SK-N-SH (cell line): ENCODE measurements around the gene PLA2G4C. TPM values are rescaled to one million over a fixed set of nuclear protein-coding genes. Genes with fewer than 3 reads are reported as not detected.

Experiments
- CTCF ChIA-PET: fragments of 300-600, 350-600 bp; formaldehyde crosslinking; extraction: SDS; loops from one replicate; lab custom pipeline; 2021; lab: Yijun Ruan, JAX
- POLR2A ChIA-PET: fragments of 350-600 bp; sonication (Branson Sonifier 250); formaldehyde crosslinking; extraction: SDS; loops from one replicate; lab custom pipeline; 2020; ENCODE audit warnings: antibody characterized with exemption, inconsistent platforms; lab: Yijun Ruan, JAX
- DNase-seq: peaks from one replicate; pipeline ENCODE4 v3.0.0; 2012
- H2AFZ ChIP-seq: fragments of 200-600 bp; sonication (generic); 2 replicates; pipeline ENCODE4 v1.8.1; 2016; ENCODE audit warnings: antibody characterized with exemption, mild to moderate bottlenecking, low read depth
- H3F3A ChIP-seq: fragments of 200-600 bp; sonication (generic); replicated peaks from 2 replicates; pipeline ENCODE3; 2016; ENCODE audit warnings: antibody characterized with exemption, mild to moderate bottlenecking; ENCODE audit not compliant: insufficient read depth
- H3K27ac ChIP-seq, 2 experiments: fragments of 200-500 bp in 1 of 2; fragments of 200-600 bp in 1 of 2; sonication (Bioruptor generic) in 1 of 2; sonication (generic), shearing (Covaris generic) in 1 of 2; 2 replicates each; pipeline versions ENCODE4 v1.5.1 to v1.6.1; 2014 to 2016; ENCODE audit warnings: low read depth in 2 of 2, inconsistent platforms in 1 of 2, low read length in 1 of 2, mild to moderate bottlenecking in 1 of 2, mixed read lengths in 1 of 2
- H3K27me3 ChIP-seq: fragments of 200-600 bp; sonication (generic), shearing (Covaris generic); 2 replicates; pipeline ENCODE4 v1.6.1; 2016; ENCODE audit warnings: mixed run types; ENCODE audit not compliant: insufficient read depth
- H3K36me3 ChIP-seq, 2 experiments: fragments of 200-500 bp in 1 of 2; fragments of 200-600 bp in 1 of 2; sonication (Bioruptor generic) in 1 of 2; sonication (generic) in 1 of 2; replicated peaks in 1 of 2; 2 replicates each; pipeline versions ENCODE3 to v1.5.1; 2014 to 2016; ENCODE audit warnings: low read length in 1 of 2, mild to moderate bottlenecking in 1 of 2; ENCODE audit not compliant: insufficient read depth in 2 of 2, control insufficient read depth in 1 of 2
- H3K4me1 ChIP-seq, 2 experiments: fragments of 200-500 bp in 1 of 2; fragments of 200-600 bp in 1 of 2; sonication (Bioruptor generic) in 1 of 2; sonication (generic), shearing (Covaris generic) in 1 of 2; 2 replicates each; pipeline versions ENCODE4 v1.5.1 to v1.6.1; 2014 to 2016; ENCODE audit warnings: low read depth in 1 of 2, low read length in 1 of 2, mixed run types in 1 of 2; ENCODE audit not compliant: insufficient read depth in 2 of 2, control insufficient read depth in 1 of 2
- H3K4me2 ChIP-seq: fragments of 200-600 bp; sonication (generic), shearing (Covaris generic); 2 replicates; pipeline ENCODE4 v1.6.1; 2017; ENCODE audit warnings: mixed run types
- H3K4me3 ChIP-seq, 2 experiments: fragments of 200-500 bp in 1 of 2; fragments of 200-600 bp in 1 of 2; sonication (Bioruptor generic) in 1 of 2; sonication (generic), shearing (Covaris generic) in 1 of 2; 2 replicates each; pipeline versions ENCODE4 v1.5.1 to v1.8.1; 2014 to 2016; ENCODE audit warnings: low read depth in 2 of 2, inconsistent platforms in 1 of 2, low read length in 1 of 2, mild to moderate bottlenecking in 1 of 2, mixed read lengths in 1 of 2, moderate library complexity in 1 of 2
- H3K79me2 ChIP-seq: fragments of 200-600 bp; sonication (generic); 2 replicates; pipeline ENCODE4 v1.8.1; 2017; ENCODE audit warnings: mild to moderate bottlenecking; ENCODE audit not compliant: insufficient read depth
- H3K9ac ChIP-seq: fragments of 200-600 bp; sonication (generic); 2 replicates; pipeline ENCODE4 v1.6.1; 2017; ENCODE audit warnings: mixed run types
- H3K9me2 ChIP-seq: fragments of 200-600 bp; sonication (generic); 2 replicates; pipeline ENCODE4 v1.6.1; 2017; ENCODE audit warnings: mixed run types
- H3K9me3 ChIP-seq: fragments of 200-600 bp; sonication (generic); 2 replicates; pipeline ENCODE4 v1.6.1; 2017; ENCODE audit warnings: mixed run types, mild to moderate bottlenecking, moderate library complexity
- H4K20me1 ChIP-seq: fragments of 200-600 bp; sonication (generic); 2 replicates; pipeline ENCODE4 v1.6.1; 2017; ENCODE audit warnings: mild to moderate bottlenecking, mixed run types; ENCODE audit not compliant: insufficient read depth
- CHD2 ChIP-seq: fragments of 150-350 bp; IDR thresholded peaks from 2 replicates; pipeline ENCODE4 v1.6.1; 2018; ENCODE audit warnings: low read length; ENCODE audit not compliant: partially characterized antibody
- EP300 ChIP-seq, 2 experiments: IDR thresholded peaks; 2 replicates each; pipeline versions ENCODE4 v1.4.0 to v1.6.1; 2012; ENCODE audit warnings: borderline replicate concordance in 1 of 2, low read depth in 1 of 2, low read length in 1 of 2
- FOSL2 ChIP-seq: IDR thresholded peaks from 2 replicates; pipeline ENCODE4 v1.4.0; 2012; ENCODE audit warnings: low read depth, mild to moderate bottlenecking, moderate library complexity, borderline replicate concordance
- MAX ChIP-seq: IDR thresholded peaks from 2 replicates; pipeline ENCODE4 v1.4.0; 2012; ENCODE audit warnings: low read depth
- MEF2A ChIP-seq: IDR thresholded peaks from 2 replicates; pipeline ENCODE4 v1.4.0; 2012; ENCODE audit warnings: low read depth, borderline replicate concordance
- MXI1 ChIP-seq: IDR thresholded peaks from 2 replicates; pipeline ENCODE4 v1.6.1; 2012; ENCODE audit warnings: mild to moderate bottlenecking, low read depth, low read length, improper control_type of control experiment
- NFIC ChIP-seq: IDR thresholded peaks from 2 replicates; pipeline ENCODE4 v1.4.0; 2012; ENCODE audit warnings: borderline replicate concordance
- NRF1 ChIP-seq: IDR thresholded peaks from 2 replicates; pipeline ENCODE4 v1.6.1; 2012; ENCODE audit warnings: low read depth, mild to moderate bottlenecking, low read length
- PBX3 ChIP-seq: IDR thresholded peaks from 2 replicates; pipeline ENCODE4; 2012
- RCOR1 ChIP-seq: fragments of 150-350 bp; IDR thresholded peaks from 2 replicates; pipeline ENCODE4 v1.6.1; 2017; ENCODE audit warnings: antibody characterized with exemption, low read length
- RFX5 ChIP-seq: IDR thresholded peaks from 2 replicates; pipeline ENCODE4 v1.6.1; 2012; ENCODE audit warnings: mild to moderate bottlenecking, improper control_type of control experiment, low read length
- RXRA ChIP-seq: IDR thresholded peaks from 2 replicates; pipeline ENCODE4 v1.4.0; 2012; ENCODE audit warnings: low read depth, mild to moderate bottlenecking, borderline replicate concordance
- TAF1 ChIP-seq: IDR thresholded peaks from 2 replicates; pipeline ENCODE4 v1.6.1; 2012; ENCODE audit warnings: low read depth, mild to moderate bottlenecking, low read length, moderate library complexity, borderline replicate concordance
- TCF12 ChIP-seq: IDR thresholded peaks from 2 replicates; pipeline ENCODE4 v1.4.0; 2012
- USF2 ChIP-seq: fragments of 150-350 bp; IDR thresholded peaks from 2 replicates; pipeline ENCODE4 v1.6.1; 2017; ENCODE audit warnings: antibody characterized with exemption, low read length, low read depth, borderline replicate concordance
- YY1 ChIP-seq: IDR thresholded peaks from 2 replicates; pipeline ENCODE4 v1.4.0; 2012; ENCODE audit warnings: low read depth, mild to moderate bottlenecking
- WGBS: methylation state at CpG from one replicate; pipeline ENCODE4 v1.1.6; 2017; ENCODE audit warnings: low lambda C conversion rate; 5-methylcytosine and 5-hydroxymethylcytosine counted together
- polyA plus RNA-seq, 3 experiments: library from polyadenylated mRNA; depleted of rRNA; stranded (reverse); fragments of >200 nt; gene quantifications; 2 replicates each; pipeline ENCODE4 v1.2.3, GENCODE V29; 2012
- TF ChIP-seq, protein P1 (sequence below): IDR thresholded peaks from 2 replicates; pipeline ENCODE4 v1.4.0; 2012; ENCODE audit warnings: low read depth, borderline replicate concordance

PLA2G4C gene
- polyA plus RNA-seq, 1 of the 3 experiments (the other 2 are of a cell fraction): 6.1 TPM

DNA sequence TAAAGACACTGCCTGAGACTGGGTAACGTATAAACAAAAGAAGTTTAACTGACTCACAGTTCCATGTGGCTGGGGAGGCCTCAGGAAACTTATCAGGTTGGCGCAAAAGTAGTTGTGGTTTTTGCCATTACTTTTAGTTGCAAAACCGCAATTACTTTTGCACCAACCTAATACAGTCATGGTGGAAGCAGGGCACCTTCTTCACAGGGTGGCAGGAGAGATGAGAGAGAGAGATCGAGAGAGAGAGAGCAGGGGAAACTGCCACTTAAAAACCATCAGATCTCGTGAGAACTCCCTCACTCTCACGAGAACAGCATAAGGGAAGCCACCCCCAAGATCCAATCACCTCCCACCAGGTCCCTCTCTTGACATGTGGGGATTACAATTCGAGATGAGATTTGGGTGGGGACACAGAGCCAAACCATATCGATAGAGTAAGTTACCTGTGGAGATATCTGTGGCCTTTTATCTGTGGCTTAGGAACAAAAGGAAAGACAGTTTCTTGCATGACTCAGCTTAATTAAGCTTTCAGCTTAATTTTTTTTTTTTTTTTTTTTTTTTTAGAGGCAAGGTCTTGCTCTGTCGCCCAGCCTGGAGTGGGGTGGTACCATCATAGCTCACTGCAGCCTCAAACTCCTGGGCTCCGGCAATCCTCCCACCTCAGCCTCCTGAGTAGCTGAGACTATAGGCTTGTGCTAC, 59.1 kb downstream of the PLA2G4C start:
- H3K4me1 ChIP-seq: no peaks in the 10 kb centered on the region
- no peaks in the 10 kb centered on the region for H3K9me3 ChIP-seq
- no peaks in the 10 kb centered on the region for H3K36me3 ChIP-seq
- no peak overlapping the region for H3K4me2 ChIP-seq
- no peak overlapping the region for H3K27ac ChIP-seq
- no peak overlapping the region for H3K9ac ChIP-seq
- WGBS: 21% methylated on average over 10 of the region's 10 CpGs
- no peaks in the 10 kb centered on the region for H4K20me1 ChIP-seq
- CTCF ChIA-PET: interaction anchor here (0.7 kb wide), 1 partner anchor 278 kb away, joined by 3 read pairs; no protein-coding TSS in a partner anchor
- no peak overlapping the region for H2AFZ ChIP-seq
- no peaks in the 10 kb centered on the region for H3F3A ChIP-seq
- POLR2A ChIA-PET: no interaction called here
- no peaks in the 10 kb centered on the region for H3K79me2 ChIP-seq
- no peak for DNase-seq
- no peak for TF ChIP-seq RXRA
- no peak for TF ChIP-seq NFIC
- no peak for TF ChIP-seq MAX
- no peak for TF ChIP-seq MEF2A
- no peak for TF ChIP-seq MXI1
- TF ChIP-seq YY1: no peak
- no peak for TF ChIP-seq RCOR1
- no peak for TF ChIP-seq USF2
- TF ChIP-seq PBX3: no peak
- TF ChIP-seq RFX5: no peak
- TF ChIP-seq TAF1: no peak
- no peak for TF ChIP-seq CHD2
- no peak for TF ChIP-seq NRF1
- TF ChIP-seq FOSL2: no peak
- no peak for TF ChIP-seq TCF12
- no peak for TF ChIP-seq EP300 (IDR thresholded peaks at IDR 0.05; ENCODE audit: borderline replicate concordance in 1 of 2, low read depth in 1 of 2, low read length in 1 of 2)
- TF ChIP-seq, protein P1, sequence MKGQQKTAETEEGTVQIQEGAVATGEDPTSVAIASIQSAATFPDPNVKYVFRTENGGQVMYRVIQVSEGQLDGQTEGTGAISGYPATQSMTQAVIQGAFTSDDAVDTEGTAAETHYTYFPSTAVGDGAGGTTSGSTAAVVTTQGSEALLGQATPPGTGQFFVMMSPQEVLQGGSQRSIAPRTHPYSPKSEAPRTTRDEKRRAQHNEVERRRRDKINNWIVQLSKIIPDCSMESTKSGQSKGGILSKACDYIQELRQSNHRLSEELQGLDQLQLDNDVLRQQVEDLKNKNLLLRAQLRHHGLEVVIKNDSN: no peak
- no peak overlapping the region for H3K4me3 ChIP-seq
- no peaks in the 10 kb centered on the region for H3K9me2 ChIP-seq
- peaks cover 39% of the 10 kb centered on the region for H3K27me3 ChIP-seq
